Right lobe of liver (tissue), 4 donors: ENCODE results near the gene CAMKMT.

ENCODE experiments used
- CTCF ChIP-seq, 4 donors: fragments of 200-600 bp in 3 of 4; fragments of 450-650 bp in 1 of 4; IDR thresholded peaks; one replicate each; pipeline versions ENCODE4 v1.5.1 to v1.8.0; 2016 to 2022; ENCODE audit warnings: antibody characterized with exemption in 4 of 4, mild to moderate bottlenecking in 2 of 4
- POLR2A ChIP-seq: fragments of 450-650 bp; IDR thresholded peaks from one replicate; pipeline ENCODE4 v1.6.1; 2017; ENCODE audit warnings: antibody characterized with exemption, mild to moderate bottlenecking
- donor health status: DM: no; HTN: no; CAD: no.
- donor health status: DM: no; HTN: no; CAD: no.
- donor health status: DM: no; HTN: yes; CAD: no.

- TF ChIP-seq POLR2A, result no peak
- TF ChIP-seq CTCF (IDR thresholded peaks at IDR 0.05), result no peak
Observed at GRCh38 chr2:44548221-44549098, 186.7 kb downstream of the CAMKMT start.
